NCI-H146 (cell line): ENCODE results near the gene ZDHHC11.
"Not testable (repeated sequence)": the region's sequence is repeated elsewhere in the genome, so short reads cannot be mapped to it uniquely, and the experiment has no call there.

Experiments
- DNase-seq: peaks from one replicate; lab custom pipeline; 2025; lab: John Stamatoyannopoulos, UW

ZDHHC11 gene

GRCh38 chr5:859798-860296 lies 9.1 kb upstream of the ZDHHC11 start:
- no peak for DNase-seq

GRCh38 chr5:859391-859790 lies 8.6 kb upstream of the ZDHHC11 start:
- DNase-seq: no peak

- DNase-seq: no peak
Observed at GRCh38 chr5:858726-859125, 7.9 kb upstream of the ZDHHC11 start.

- no peak for DNase-seq
Observed at GRCh38 chr5:856531-857425, 6.0 kb upstream of the ZDHHC11 start.

GRCh38 chr5:855771-856530 lies 5.2 kb upstream of the ZDHHC11 start:
- no peak for DNase-seq

- DNase-seq: no peak
Observed at GRCh38 chr5:854966-855743, 4.4 kb upstream of the ZDHHC11 start.

- DNase-seq: no peak
Observed at GRCh38 chr5:854217-854616, 3.4 kb upstream of the ZDHHC11 start.

GRCh38 chr5:853416-854090 lies 2.8 kb upstream of the ZDHHC11 start:
- DNase-seq: not testable (repeated sequence)

GRCh38 chr5:852431-853401 lies 1.9 kb upstream of the ZDHHC11 start:
- no peak for DNase-seq

- no peak for DNase-seq
Observed at GRCh38 chr5:852018-852417, 1.2 kb upstream of the ZDHHC11 start.

GRCh38 chr5:851553-851952 lies 767 bp upstream of the ZDHHC11 start:
- no peak for DNase-seq

- no peak for DNase-seq
Observed at GRCh38 chr5:851076-851475, 290 bp upstream of the ZDHHC11 start.

GRCh38 chr5:849651-850301 lies 1.0 kb downstream of the ZDHHC11 start:
- no peak for DNase-seq

- no peak for DNase-seq
Observed at GRCh38 chr5:848671-849111, 2.1 kb downstream of the ZDHHC11 start.

GRCh38 chr5:847736-848135 lies 3.0 kb downstream of the ZDHHC11 start:
- not testable (repeated sequence) for DNase-seq

GRCh38 chr5:847212-847611 lies 3.6 kb downstream of the ZDHHC11 start:
- not testable (repeated sequence) for DNase-seq

GRCh38 chr5:846602-847091 lies 4.1 kb downstream of the ZDHHC11 start:
- not testable (repeated sequence) for DNase-seq

- DNase-seq: not testable (repeated sequence)
Observed at GRCh38 chr5:845676-846601, 4.8 kb downstream of the ZDHHC11 start.
